Astrocyte (in vitro differentiated cells and primary cell): ENCODE results near the gene CFAP141. TPM values are rescaled to one million over a fixed set of nuclear protein-coding genes. Genes with fewer than 3 reads are reported as not detected.

Experiments used
- DNase-seq: peaks from one replicate; pipeline ENCODE4 v3.0.0-alpha.2; 2010; ENCODE audit warnings: low read depth
- FAIRE-seq: peaks from 2 replicates; lab custom pipeline; 2011; peaks lifted over from hg19 to GRCh38; lab: Jason Lieb, UNC
- H2AFZ ChIP-seq: 2 replicates; pipeline ENCODE4 v1.6.0; 2012; ENCODE audit warnings: low read depth, low read length, inconsistent platforms
- H3K27ac ChIP-seq: 2 replicates; pipeline ENCODE4 v1.5.1; 2011; ENCODE audit warnings: low read depth, low read length, inconsistent platforms
- H3K27me3 ChIP-seq: 2 replicates; pipeline ENCODE4 v1.6.0; 2011; ENCODE audit warnings: low read length, inconsistent platforms; ENCODE audit not compliant: insufficient read depth
- H3K36me3 ChIP-seq: 2 replicates; pipeline ENCODE4 v1.5.1; 2011; ENCODE audit warnings: low read length, inconsistent platforms; ENCODE audit not compliant: insufficient read depth
- H3K4me1 ChIP-seq: 2 replicates; pipeline ENCODE4 v1.5.1; 2011; ENCODE audit warnings: low read length, inconsistent platforms; ENCODE audit not compliant: insufficient read depth
- H3K4me2 ChIP-seq: 2 replicates; pipeline ENCODE4 v1.6.0; 2012; ENCODE audit warnings: low read length, inconsistent platforms
- H3K4me3 ChIP-seq: 2 replicates; pipeline ENCODE4 v1.5.1; 2011; ENCODE audit warnings: low read depth, mild to moderate bottlenecking, low read length, inconsistent platforms; ENCODE audit not compliant: insufficient read depth
- H3K79me2 ChIP-seq: 2 replicates; pipeline ENCODE4 v1.6.0; 2012; ENCODE audit warnings: mild to moderate bottlenecking, low read length, inconsistent platforms; ENCODE audit not compliant: insufficient read depth
- H3K9ac ChIP-seq: 2 replicates; pipeline ENCODE4 v1.6.0; 2012; ENCODE audit warnings: mild to moderate bottlenecking, low read length, inconsistent platforms
- H3K9me3 ChIP-seq: 2 replicates; pipeline ENCODE4 v1.5.1; 2012; ENCODE audit warnings: low read depth, mild to moderate bottlenecking, low read length, inconsistent platforms; ENCODE audit not compliant: insufficient read depth
- H4K20me1 ChIP-seq: 2 replicates; pipeline ENCODE4 v1.6.0; 2012; ENCODE audit warnings: low read length, inconsistent platforms; ENCODE audit not compliant: insufficient read depth
- H3K27ac Mint-ChIP-seq: one replicate; pipeline ENCODE4 v1.8.0; 2021; ENCODE audit warnings: mild to moderate bottlenecking, mixed read lengths; ENCODE audit not compliant: unreplicated experiment
- H3K27me3 Mint-ChIP-seq: one replicate; pipeline ENCODE4 v1.8.0; 2021; ENCODE audit warnings: low read depth, mixed read lengths; ENCODE audit not compliant: unreplicated experiment
- H3K36me3 Mint-ChIP-seq: one replicate; pipeline ENCODE4 v1.8.0; 2021; ENCODE audit warnings: low read depth, mixed read lengths; ENCODE audit not compliant: unreplicated experiment
- H3K4me1 Mint-ChIP-seq: one replicate; pipeline ENCODE4 v1.8.0; 2021; ENCODE audit warnings: low read depth, mixed read lengths; ENCODE audit not compliant: unreplicated experiment
- H3K4me3 Mint-ChIP-seq: one replicate; pipeline ENCODE4 v1.8.0; 2021; ENCODE audit warnings: mild to moderate bottlenecking, moderate library complexity, mixed read lengths; ENCODE audit not compliant: unreplicated experiment
- H3K9me3 Mint-ChIP-seq: one replicate; pipeline ENCODE4 v1.8.0; 2021; ENCODE audit warnings: mild to moderate bottlenecking, mixed read lengths; ENCODE audit not compliant: unreplicated experiment
- CTCF ChIP-seq: IDR thresholded peaks from 2 replicates; pipeline ENCODE4 v1.5.1; 2011; ENCODE audit warnings: low read depth, mild to moderate bottlenecking, inconsistent platforms, low read length, moderate library complexity; ENCODE audit not compliant: insufficient read depth
- EZH2 ChIP-seq: IDR thresholded peaks from 2 replicates; pipeline ENCODE4 v1.6.1; 2012; ENCODE audit warnings: mild to moderate bottlenecking, low read length, inconsistent platforms; ENCODE audit not compliant: insufficient read depth
- total RNA-seq: library from RNA; stranded (reverse); gene quantifications from 2 replicates; pipeline ENCODE4 v1.2.1, GENCODE V29; 2021

Gene CFAP141
- total RNA-seq, 1 donor from 2014 or later = not detected

- Histone ChIP-seq H4K20me1 (no peaks in the 10 kb centered on the region), H3K4me2 (no peak overlapping the region), H3K27me3 (peaks cover 31% of the 10 kb centered on the region), H3K27ac (no peak overlapping the region), H2AFZ (no peak overlapping the region), H3K4me1 (peaks cover 5% of the 10 kb centered on the region), H3K36me3 (no peaks in the 10 kb centered on the region), H3K4me3 (no peak overlapping the region), H3K9ac (no peak overlapping the region), H3K79me2 (no peaks in the 10 kb centered on the region), H3K9me3 (no peaks in the 10 kb centered on the region)
- Mint-ChIP-seq H3K4me1 (peaks cover 5% of the 10 kb centered on the region), H3K36me3 (peaks cover 2% of the 10 kb centered on the region), H3K27me3 (peaks cover 37% of the 10 kb centered on the region), H3K4me3 (no peak overlapping the region), H3K27ac (no peak overlapping the region), H3K9me3 (peaks cover 2% of the 10 kb centered on the region)
- no peak for DNase-seq
- FAIRE-seq = no peak
- TF ChIP-seq EZH2 = no peak
- TF ChIP-seq CTCF = no peak
Measured at GRCh38 chr1:154192476-154192875, 13.7 kb downstream of the CFAP141 start.

- H3K79me2 ChIP-seq = no peaks in the 10 kb centered on the region
- H3K36me3 ChIP-seq = no peaks in the 10 kb centered on the region
- Mint-ChIP-seq H3K27ac (no peak within 1 kb of the TSS), H3K4me3 (no peak within 1 kb of the TSS), H3K9me3 (peaks cover 2% of the 10 kb centered on the region), H3K27me3 (peaks cover 37% of the 10 kb centered on the region), H3K36me3 (peaks cover 2% of the 10 kb centered on the region), H3K4me1 (peaks cover 3% of the 10 kb centered on the region)
- H3K9ac ChIP-seq = no peak within 1 kb of the TSS
- H3K4me2 ChIP-seq = no peak within 1 kb of the TSS
- no peak within 1 kb of the TSS for H2AFZ ChIP-seq
- peaks cover 32% of the 10 kb centered on the region for H3K27me3 ChIP-seq
- H4K20me1 ChIP-seq = no peaks in the 10 kb centered on the region
- no peak for FAIRE-seq
- H3K4me3 ChIP-seq = no peak within 1 kb of the TSS
- H3K9me3 ChIP-seq = no peaks in the 10 kb centered on the region
- H3K4me1 ChIP-seq = peaks cover 5% of the 10 kb centered on the region
- DNase-seq = no peak
- TF ChIP-seq CTCF = no peak
- TF ChIP-seq EZH2 = no peak
- no peak within 1 kb of the TSS for H3K27ac ChIP-seq
Measured at GRCh38 chr1:154191990-154192461, 14.1 kb downstream of the CFAP141 start, which contains the start of gene TPM3. TPM3 (minus strand) TSS chr1:154192100; CDS start chr1:154192018, 82 bp downstream.

GRCh38 chr1:154190550-154190949, 15.6 kb downstream of the CFAP141 start:
- H3K9me3 ChIP-seq = no peaks in the 10 kb centered on the region
- no peaks in the 10 kb centered on the region for H3K4me1 Mint-ChIP-seq
- H3K79me2 ChIP-seq = no peaks in the 10 kb centered on the region
- H3K4me2 ChIP-seq = no peak overlapping the region
- FAIRE-seq (no peak), DNase-seq (no peak)
- H3K27ac Mint-ChIP-seq = no peak overlapping the region
- peaks cover 34% of the 10 kb centered on the region for H3K27me3 ChIP-seq
- H3K27ac ChIP-seq = no peak overlapping the region
- peaks cover 5% of the 10 kb centered on the region for H3K4me1 ChIP-seq
- H3K36me3 ChIP-seq = no peaks in the 10 kb centered on the region
- H2AFZ ChIP-seq = no peak overlapping the region
- peaks cover 2% of the 10 kb centered on the region for H3K36me3 Mint-ChIP-seq
- H4K20me1 ChIP-seq = no peaks in the 10 kb centered on the region
- no peak for TF ChIP-seq EZH2
- no peak overlapping the region for H3K4me3 Mint-ChIP-seq
- H3K9me3 Mint-ChIP-seq = peaks cover 2% of the 10 kb centered on the region
- no peak overlapping the region for H3K4me3 ChIP-seq
- H3K9ac ChIP-seq = no peak overlapping the region
- H3K27me3 Mint-ChIP-seq = peaks cover 37% of the 10 kb centered on the region
